IPS DF 4.7 (cell line): ENCODE results near the gene IHH.

Experiments used
- DNase-seq: peaks from one replicate; pipeline ENCODE4 v3.0.0-alpha.2; 2013; ENCODE audit warnings: low spot score; ENCODE audit errors: extremely low read depth

IHH gene

DNA sequence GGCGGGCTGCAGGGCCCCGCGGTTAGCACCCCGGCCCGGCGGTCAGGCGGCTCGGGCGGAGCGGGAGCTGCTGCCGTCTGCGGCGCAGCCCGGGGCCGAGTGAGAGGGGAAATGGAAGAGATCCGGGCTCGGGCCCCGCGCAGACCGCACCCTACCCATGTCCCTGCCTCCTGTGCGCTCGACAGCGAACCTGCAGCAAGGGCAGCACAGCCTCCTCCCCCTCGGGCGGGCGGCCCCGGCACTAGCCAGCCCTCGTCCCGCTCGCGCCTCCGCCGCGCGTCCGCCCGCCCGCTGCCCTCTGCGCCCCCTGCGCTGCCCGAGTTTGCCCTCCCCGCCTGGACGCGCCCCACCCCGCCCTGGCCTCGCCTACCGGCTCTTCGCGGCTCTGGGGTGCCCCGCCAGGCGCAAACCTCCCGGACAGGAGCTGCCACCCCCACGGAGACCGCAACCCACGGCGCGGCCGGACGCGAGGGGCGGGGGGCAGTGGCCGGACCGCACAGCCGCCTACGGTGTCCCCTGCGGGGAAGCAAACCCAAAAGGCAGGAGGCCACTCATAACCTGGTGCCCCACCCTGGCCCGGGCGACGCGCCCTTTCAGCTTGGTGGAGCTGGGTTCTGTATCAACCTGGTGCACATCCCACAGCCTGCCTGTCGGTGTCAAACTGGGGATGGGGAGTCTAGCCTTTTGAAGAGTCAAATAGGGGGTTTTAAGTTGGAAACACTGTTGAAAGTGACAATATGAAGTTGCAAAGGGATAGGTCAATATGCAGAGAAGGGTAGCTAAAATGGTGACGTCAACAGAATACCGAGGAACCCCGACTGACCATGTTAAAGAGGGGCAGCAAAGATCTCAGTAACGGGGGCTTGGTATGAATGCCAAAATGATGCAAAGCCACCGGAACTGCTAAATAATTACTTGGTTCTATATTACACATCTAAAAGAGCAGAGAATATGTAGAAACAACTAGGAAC is at the start of gene IHH:
Gene IHH, minus strand, starts transcription at position 101 of the 971 bp plus-strand sequence. CDS start 454 bp downstream, outside the sequence.
- no peak for DNase-seq

DNA sequence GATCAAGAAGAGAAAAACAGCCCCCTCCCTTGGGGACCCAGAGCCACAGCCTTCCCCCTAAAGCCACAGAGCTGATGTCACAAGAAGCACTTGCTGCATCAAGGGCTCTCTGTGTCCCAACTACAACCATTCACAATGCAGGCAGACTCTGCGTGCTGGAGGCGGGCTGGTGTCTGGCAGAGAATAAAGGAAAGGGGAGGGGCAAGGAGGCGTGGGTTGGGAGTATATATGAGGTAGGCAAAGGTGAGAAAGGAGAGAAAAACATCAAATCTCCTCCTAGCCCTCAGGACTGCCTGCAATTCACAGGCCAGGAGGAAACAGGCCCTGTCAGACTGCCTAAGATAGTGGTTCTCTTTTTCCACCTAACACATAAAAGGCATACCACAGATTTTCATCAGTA is 48.8 kb upstream of the IHH start:
- peak; percentile 19 for DNase-seq

DNA sequence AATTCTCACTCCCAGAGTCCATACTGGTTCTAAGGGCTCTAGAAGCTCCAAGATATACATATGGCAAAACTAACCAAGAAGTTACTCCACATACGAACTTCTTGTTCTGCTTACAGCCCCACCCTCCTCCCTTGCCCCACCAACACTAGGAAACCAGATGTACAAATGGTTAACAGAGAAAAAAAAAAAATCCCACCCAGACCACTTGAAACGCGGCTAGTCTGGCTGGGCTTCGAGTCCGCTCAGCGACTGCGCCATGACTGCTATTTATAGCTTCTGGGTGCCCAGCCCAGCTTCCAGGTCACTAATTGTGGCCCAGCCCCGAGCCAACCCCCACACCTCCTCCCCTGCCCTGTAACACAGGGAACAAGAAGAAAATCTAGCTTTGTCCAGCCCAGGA is 47.0 kb upstream of the IHH start:
- DNase-seq: no peak

DNA sequence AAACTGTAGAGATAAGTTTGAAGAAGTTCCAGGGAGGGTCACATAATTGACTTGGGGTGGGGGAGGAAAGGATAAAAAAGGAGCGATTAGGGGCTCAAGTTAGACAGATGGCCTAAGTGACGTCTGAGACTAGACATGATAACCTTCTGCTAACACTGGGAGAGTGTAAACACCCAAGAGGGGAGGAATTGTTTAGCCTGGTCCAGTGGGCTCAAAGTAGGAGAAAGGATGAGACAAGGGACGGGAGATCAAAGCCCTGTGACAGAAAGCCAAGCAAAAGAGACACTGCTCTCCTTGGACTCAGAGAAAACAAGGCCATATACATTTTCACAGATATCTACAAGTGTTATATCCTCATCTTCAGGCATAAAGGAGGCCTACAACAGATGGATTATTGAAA is 45.5 kb upstream of the IHH start:
- DNase-seq: no peak

GRCh38 chr2:219104107-219105035 is 43.6 kb upstream of the IHH start:
- DNase-seq: peak; percentile 44

GRCh38 chr2:219099329-219099728 is 38.6 kb upstream of the IHH start:
- DNase-seq: no peak

GRCh38 chr2:219095406-219095935 is 34.8 kb upstream of the IHH start:
- DNase-seq: no peak

GRCh38 chr2:219094171-219094570 is 33.5 kb upstream of the IHH start:
- DNase-seq: no peak

DNA sequence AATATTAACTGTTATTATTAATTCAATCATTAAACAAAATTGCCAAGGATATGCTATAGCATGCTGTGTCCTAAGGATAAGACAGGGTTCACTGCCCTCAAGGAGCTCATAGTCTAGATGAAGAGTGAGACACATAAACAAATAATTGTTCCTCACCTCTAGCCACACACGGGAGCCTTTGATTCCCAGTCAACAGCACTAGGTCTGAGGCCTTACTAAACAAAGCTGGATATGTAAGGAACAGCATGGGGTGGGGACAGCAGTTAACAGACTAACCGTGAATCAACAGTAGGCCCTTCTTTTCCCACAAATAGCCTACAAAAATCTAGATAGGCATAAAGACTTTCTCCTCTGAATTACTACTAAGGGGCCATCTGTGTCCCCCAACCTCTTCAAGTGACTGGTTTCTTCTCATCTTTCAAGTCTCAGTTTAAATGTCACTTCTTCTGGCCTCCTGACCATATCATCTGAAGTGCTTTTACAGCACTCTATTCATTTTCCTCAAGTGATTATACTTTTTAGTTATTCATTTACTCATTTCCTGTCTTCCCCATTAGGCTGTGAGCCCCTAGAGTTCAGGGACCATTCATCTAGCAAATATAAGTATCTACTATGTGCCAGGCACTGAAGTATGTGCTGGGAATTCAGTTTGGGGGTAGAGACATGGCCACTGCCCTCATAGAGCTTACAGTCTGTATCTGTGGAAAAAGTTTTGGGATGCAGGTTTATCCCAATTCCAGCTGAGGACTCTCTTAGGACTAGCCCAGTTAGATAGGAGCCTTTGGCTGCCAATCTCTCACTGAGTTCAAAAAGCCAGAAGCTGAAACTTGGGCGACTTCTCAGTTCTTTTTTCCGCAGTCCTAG is 29.9 kb upstream of the IHH start:
- DNase-seq: no peak

DNA sequence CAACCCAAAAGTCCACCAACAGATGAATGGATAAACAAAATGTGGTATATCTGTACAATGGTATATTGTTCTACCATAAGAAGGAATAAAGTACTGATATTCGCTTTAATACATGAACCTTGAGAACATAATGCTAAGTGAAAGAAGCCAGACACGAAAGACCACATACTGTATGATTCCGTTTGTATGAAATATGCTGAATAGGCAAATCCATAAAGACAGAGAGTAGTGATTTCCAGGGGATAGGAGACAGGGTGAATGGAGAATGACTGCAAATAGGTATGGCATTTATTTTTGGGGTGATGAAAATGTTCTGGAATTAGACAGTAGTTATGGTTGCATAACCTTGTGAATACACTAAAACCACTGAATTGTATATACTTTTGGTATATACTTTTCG is 28.6 kb upstream of the IHH start:
- DNase-seq: no peak

GRCh38 chr2:219087848-219088247 is 27.1 kb upstream of the IHH start:
- DNase-seq: no peak

DNA sequence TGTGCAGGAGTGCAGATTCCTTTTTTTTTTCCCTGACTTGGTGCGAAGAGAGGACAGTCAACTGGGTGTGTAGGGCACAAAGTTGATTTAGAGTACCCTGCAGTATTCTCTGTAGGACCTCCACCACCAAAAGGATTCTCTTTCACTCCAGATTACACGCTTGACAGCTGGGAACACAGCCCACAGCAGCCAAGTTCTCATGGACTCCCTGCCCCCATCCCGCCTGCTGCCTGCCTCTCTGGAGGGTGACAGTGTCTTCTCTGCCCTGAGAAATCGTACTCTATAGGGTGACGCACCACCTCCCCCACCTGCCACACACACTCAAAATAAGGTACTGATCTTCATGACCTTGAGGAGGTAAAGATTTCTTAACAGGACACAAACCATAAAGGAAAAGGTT is 26.6 kb upstream of the IHH start:
- DNase-seq: no peak

DNA sequence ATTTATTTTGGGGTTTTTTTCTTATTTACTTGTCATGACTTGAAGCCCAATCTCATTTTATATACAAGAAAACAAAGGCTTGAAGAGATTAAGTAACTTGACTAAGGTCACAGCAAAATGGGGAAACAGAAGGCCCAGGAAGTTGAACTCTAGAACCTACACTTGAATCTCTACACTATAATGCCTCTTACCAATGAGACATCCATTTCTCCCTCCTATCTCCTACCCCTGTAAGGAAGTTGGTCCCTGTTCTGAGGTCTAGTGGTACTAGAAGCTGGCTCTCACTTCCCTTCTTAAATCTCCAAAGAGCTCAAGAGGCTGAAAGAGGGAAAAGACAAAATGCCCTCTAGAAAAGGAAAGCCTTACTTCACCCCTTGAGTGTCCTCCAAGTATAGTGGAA is 25.5 kb upstream of the IHH start:
- DNase-seq: no peak

GRCh38 chr2:219084791-219085190 is 24.1 kb upstream of the IHH start:
- DNase-seq: no peak

DNA sequence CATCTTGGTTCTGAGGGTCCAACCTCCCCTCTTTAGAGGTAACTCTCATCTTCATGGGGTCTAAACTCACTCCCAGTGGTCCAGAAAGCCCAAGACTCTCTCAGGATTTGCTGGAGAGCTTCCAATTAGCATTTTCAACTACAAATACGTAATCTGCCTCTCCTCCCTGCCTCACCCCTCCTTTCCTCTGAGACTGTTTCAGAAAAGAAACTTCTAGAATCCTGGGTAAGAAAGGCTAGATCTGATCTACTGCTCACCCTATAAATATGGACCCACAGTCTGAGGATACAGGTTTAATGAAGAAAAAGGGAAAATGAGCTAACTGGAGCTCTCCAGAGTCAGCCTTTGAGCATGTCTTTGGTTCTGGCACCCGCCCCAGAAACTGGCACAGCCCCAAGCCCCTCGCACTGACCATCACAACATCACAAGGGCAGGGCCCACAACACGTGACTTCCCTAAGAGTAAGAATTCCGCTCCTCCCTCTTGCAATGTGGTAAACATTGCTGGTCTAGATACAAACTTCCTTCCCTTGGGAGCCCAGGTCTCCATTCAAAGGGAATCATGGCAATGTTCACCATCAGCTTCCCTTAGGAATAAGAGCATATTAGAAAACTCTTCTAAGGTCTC is 21.7 kb upstream of the IHH start:
- DNase-seq: no peak

- no peak for DNase-seq
Observed at GRCh38 chr2:219081701-219082331, 21.1 kb upstream of the IHH start.

DNA sequence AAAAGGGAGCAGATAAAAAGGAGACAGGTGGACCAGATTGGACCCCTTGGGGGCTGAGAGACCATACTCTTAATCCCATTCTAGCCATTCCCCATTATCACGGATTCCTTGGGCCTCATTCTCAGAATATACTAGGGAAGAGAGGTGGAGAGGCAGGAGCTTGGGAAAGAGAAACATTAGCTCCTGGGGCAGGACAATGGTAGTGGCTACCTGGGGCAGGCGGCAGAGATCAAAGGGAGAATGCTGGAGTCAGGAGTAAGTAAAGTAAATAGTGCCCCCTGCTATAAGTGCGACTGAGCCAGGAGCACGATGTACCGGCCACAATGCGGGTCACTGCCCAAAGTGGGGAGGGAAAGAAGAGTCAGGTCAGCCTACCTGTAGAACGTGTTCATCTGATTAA is 20.4 kb upstream of the IHH start:
- DNase-seq: no peak

DNA sequence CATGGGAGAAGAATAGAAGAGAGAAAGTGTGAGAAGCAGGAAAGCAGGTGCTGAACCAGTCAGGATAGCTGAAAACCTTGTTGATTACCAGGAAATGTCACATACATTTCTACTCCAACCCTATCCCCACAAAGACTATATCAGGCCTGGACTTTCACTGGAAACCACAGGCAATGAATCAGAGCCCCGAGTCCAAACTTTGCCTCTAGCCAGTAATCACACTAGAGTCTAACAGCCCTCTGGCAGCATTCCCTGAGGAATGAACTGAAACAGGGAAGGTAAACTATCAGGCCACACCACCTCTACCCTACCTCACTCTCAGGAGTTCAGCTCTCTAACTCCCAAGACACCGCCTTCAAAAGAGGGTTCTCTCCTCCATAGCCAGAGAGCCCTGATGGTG is 18.7 kb upstream of the IHH start:
- no peak for DNase-seq

DNA sequence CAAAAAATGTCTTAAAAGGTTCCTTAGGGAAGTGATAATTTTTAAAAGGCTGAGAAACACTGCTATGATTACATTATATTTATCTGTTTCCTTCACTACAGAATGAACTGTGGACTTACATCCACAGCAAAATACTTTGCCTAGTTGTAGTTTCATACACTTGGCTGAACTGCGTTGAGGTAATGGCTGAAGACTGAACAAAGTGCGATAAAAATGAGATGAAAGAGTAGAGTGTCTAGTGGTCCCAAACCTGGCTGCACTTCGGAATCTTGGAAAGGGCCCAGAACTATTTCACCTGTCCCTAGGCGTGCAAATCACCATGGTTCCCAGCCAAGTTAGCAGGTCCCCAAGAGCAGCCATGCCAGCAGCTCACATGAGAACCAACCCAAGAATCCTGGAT is 18.2 kb upstream of the IHH start:
- DNase-seq: no peak

DNA sequence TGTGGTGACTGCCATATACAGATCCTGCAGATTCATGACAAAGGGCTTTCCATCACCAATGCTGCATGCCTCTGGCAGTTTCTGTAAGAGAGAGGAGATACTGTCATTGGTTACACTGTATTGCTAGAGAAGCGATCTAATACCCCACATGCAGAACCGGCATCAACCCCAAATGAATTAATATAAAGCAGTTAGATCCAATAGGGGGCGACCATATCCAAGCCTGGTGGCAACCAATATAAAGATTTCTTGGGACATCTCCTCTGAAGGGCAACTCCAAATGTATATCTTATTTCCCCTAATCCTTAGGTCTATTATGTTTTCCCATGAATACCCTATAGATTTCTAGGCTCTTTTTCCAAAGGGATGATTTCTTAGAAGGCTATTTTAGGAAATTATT is 17.4 kb upstream of the IHH start:
- no peak for DNase-seq
